Activated effector memory CD4-positive, alpha-beta T cell treated with anti-CD3 and anti-CD28 coated beads, Interleukin-2, amount 50 U/mL, for 16 hours (primary cell): ENCODE data around the gene ARL15.

Experiments
- DNase-seq: peaks from one replicate; pipeline ENCODE4 v3.0.0-alpha.2; 2020

The ARL15 gene

DNA sequence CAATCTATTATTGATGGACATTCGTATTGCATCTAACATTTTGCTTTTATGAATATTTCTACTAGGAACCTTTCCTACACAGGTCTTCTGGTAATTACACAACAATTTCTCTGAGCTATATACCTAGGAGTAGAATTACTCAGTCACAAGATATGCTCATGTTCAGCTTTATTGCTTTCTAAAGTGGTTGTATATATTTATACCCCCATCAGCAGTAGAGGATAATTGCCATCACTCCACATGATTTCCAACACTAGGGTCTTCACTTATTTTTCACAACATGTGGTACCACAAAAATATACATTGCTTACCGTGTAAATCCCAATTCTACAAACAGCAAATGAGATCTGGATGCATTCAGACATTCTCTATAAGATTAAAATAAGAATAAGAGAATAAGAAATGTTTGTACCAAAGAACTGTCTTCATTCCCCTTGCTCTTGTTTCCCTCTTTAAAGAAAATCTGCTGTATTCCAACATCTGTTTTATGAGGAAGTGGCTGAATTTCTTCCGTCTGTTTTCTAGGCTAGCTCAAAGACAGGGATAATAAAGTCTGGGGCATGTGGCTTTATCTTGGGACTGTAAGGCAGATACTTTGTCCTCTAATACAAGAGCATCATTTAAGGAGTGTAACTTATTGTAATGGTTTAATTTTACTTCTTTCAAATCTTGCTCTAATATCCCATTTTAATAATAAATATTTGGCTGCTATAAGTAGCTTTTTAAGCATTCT lies 28.2 kb downstream of the ARL15 start:
- no peak for DNase-seq

DNA sequence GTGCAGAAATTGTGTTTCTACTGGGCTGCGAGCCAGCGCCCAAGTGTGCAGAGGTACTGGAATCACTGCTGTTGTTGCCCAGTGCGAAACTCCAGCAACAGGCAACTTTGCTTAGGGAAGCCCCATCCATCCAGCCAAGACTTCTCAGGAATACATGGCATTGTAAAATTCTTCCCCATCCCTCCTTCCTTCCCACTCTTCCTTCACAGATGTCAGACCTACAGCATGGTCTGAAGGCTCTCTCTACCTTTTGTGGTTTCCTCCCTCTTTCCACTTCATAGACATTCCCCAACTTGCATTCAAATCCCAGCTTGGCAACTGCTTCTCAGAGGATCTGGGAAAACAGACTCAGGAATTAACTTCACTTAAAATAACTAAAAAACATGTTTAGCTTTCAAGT lies 30.4 kb downstream of the ARL15 start:
- no peak for DNase-seq

DNA sequence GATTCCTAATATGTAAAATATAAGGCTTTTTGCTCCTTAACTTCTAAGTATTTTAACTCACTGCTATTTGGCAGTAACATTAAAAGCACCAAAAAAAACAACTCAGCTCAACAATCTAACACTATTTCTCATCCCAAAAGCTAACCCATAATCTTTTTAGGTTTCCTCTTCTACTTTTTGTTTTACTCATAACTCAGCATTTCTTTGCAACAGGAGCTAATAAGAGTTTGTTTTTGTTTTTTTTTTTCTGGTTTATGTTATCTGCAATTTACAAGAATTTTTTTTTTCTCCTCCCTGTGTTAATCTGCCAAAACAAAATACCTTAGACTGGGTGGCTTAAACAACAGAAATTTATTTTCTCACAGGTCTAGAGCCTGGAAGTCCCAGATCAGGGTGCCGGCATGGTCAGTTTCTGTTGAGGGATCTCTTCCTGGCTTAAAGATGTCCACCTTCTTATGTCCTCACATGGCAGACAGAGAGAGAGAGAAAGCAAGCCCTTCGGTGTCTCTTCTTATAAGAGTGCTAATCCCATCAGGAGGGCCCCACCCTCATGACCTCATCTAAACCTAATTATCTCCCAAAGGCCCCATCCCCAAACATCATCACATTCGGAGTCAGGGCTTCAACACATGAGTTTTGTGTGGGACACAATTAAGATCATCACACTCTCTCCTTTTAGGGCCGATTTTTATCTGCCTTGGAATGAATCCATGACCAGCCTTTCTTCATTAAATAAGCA lies 31.2 kb downstream of the ARL15 start:
- no peak for DNase-seq

DNA sequence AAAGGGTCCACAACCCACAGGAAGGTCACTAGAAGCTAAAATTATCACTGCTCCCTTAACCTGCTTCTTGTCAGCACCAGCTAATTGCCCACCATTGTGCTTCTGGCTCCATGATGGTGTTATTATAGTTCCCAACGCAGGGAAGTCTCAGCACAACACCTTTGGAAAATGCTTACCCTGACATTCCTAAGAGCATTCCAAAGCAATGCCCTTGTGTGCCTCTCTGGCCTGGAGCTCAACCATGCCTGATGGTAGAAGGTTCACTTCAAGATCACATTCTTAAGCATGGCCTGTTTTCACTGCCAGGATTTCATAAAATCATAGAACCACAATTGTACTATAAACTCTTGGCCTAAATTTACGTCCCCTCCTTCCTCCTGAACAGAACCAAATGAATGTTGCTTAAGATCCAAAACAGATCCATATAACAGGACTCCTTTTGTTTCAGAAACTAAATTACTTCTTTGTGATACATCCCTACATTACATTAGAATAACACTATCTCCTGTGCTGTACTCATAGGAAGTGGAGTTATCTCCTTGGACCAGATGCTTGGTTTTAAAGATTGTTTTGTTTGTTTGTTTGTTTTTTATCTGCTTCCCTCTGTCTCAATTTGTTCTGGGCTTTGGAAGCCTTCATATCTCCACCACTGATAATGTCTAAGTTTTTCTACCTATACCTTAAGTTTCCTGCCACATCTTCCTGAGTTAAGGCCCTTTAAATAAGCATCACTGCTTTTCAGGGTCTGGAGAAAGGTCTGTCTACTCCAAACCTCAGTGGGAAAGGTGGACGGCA lies 32.1 kb downstream of the ARL15 start:
- DNase-seq: no peak

DNA sequence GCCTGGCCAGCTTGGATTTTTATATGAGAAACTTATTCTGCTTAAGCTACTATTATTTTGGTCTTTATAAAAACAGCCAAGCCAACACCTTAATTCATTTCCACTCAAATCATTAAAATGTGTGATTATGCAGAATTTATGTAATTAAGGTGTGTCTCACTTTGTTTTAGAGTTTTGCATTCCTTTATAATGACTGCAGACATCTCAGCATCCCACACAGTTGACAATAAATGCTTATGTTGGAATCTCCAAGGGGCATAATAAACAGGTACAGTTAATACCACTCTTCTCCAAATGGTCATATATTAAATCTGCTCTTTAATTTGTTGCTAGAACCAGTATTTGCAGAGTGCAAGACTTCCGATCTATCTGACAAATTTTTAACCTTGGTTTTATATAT lies 34.3 kb downstream of the ARL15 start:
- DNase-seq: no peak

DNA sequence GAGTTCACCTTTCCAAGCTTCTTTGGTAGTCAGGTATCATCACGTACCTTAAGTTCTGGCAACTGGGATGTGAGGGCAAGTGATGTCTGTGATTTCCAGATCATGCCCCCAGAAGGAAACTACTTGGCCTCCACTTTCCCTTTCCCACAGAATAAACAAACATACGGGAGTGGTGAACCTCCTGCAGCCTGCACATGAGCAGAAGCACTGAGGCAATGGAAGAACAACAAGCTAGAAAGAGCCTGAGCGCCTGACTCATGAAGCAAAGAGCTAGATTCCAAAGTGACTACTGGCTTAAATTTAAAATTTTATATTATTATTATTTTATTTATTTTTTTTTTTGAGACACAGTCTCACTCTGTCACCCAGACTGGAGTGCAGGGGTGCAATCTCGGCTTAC lies 35.0 kb downstream of the ARL15 start:
- DNase-seq: no peak

DNA sequence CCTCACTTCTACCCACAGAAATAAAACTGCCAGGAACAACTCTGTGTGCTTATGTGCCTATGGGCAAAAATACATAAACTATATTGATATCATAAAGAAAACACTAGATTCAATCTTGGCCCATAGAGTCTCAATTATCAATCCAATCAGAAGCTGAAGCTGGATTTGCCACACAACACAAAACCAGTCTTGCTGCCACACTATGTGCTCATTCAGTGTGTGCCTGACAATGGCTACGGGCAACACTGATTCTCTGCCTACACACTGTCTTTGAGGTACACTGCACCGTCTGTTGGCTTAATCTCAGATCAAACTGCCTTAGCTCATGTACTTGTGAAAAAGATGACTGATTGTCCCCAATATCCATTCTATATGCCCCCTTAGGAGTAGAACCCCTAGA lies 35.4 kb downstream of the ARL15 start:
- DNase-seq: no peak

DNA sequence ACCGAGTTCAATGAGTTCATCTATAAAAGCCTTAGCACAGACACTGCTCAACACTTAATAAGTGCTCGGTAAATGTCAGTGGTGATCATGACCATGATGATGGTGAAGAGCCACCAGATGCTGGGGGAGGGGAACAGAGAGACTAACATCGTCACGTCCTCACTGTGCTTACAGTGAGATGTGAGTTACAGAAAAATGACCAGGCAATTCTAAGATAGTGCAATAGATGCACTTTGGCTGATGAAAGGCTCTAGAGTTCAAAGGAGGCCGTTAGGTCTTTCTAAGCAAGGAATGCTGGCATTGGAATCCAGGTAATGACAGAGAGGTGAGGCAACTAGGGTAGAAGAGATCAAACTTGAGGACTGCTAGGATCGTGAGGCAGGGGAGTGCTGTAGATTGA lies 36.7 kb downstream of the ARL15 start:
- no peak for DNase-seq

DNA sequence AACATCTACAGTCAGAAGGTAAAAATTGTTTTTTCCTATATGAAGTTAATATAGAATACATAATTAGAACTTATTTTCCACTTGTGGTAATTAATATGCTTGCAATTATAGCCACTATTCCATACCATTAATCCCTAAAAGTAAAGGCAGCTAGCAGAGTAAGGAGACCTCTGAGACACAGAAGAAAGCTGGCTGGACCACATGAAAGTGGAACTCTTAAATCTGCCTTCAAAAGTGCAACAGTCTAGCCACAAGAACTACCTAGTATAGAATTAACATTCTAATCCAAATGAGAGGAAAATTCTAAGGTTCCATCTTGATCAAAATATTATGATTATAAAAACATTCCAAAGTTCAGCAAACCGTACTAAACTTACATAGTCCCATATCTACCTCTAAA lies 37.6 kb downstream of the ARL15 start:
- no peak for DNase-seq

DNA sequence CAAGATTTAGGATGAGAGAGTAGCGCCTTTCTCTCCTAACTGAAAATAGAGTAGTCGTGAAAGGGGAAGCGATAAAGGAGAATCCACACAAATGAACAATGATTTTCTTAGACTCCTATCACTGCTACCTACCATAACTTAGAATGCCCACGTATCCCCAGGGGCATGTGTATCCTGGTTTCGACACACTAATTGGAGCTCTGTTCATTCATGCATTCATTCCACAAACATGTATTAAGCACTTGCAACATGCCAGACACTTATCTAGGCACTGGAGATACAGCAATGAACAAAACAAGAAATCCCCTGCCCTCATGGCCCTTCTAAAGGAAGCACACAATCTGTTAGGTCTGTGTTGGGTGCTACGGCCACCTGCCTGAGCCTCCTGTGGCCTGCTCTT lies 40.0 kb downstream of the ARL15 start:
- DNase-seq: no peak

DNA sequence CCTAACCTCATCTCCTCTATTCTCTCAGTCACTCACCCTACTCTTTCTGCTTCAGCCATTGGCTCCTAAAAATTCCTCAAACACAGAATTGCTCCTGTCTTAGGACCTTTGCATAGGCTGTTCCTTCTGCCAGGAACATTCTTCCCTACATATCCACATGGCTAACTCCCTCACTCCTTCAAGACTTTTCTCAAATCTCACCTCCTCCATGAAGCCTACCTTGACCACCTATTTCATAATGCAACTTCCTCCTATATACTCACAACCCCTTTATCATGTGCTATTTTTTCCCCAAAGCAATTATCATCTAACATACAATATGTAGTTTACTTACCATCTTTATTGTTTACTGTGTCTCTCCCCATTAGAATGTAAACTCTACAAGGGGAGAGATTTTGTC lies 45.8 kb downstream of the ARL15 start:
- no peak for DNase-seq

DNA sequence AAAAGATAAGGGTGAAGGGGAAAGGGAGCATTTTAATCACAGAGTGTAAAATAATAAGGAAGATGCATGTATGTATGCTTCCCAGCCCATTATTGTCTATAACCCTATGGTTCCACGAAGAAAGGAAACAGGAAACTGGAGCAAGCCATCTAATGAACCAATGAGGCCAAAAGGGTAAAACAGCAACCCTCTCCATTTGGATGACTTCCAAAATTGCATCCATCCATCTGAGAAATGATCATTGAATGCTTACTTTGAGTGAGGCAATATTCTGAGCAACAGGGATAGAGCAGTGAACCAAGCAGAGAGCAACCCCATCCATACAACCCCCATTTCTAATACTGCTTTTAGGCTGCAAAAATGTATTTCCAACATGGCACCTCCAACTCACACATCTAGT lies 46.9 kb downstream of the ARL15 start:
- no peak for DNase-seq

DNA sequence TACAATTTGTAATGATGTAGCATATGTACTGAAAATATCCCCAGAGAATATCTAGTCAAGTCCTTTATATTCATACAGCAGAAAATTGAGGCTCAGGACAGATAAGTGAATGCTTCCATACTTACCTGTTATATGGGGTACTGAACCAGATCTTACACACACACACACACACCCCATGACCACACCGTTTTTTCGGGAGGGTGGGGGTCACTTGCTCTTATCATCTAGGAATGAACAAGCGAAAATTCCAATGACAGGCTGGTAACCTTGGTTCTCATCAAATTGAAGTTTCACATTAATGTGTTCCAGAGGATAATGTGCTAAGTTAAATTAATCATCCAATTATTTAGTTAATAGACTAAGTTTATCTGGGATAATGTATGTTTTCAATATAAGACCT lies 48.8 kb downstream of the ARL15 start:
- DNase-seq: no peak

DNA sequence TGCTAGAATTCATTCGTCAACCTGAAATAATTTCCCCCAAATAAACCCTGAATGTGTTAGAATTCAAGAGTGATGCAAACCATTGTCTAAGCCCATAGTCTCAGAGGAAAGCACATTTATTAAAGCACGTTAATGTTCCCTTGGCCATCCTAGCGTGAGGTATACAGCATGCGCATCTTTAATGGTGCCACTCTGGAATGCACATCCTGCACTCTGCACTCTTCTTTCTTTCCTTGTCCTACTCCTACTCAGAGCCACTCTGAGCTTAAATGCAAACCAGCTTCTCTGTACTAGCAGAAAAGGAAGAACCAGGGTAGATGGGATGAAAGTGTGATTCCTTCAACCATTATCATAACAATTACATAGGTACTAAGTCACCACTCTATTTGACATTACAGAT lies 50.4 kb downstream of the ARL15 start:
- DNase-seq: no peak

DNA sequence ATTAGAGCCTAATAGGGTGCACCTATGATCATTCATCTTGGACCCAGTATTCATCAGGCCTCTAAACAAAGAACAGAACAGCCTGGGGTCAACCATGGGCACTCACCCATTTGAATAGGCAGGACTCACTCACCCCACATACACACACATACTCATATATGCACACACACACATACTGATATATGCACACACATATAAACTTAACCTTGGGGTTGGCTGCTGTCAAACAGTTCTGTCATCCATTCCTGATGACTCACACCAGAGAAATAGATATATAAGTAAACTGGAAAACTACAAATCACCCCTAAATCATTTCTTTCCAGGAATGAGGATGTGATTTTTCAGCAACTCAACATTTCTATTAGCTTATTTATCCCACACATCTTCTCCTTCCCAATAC lies 51.3 kb downstream of the ARL15 start:
- DNase-seq: no peak

DNA sequence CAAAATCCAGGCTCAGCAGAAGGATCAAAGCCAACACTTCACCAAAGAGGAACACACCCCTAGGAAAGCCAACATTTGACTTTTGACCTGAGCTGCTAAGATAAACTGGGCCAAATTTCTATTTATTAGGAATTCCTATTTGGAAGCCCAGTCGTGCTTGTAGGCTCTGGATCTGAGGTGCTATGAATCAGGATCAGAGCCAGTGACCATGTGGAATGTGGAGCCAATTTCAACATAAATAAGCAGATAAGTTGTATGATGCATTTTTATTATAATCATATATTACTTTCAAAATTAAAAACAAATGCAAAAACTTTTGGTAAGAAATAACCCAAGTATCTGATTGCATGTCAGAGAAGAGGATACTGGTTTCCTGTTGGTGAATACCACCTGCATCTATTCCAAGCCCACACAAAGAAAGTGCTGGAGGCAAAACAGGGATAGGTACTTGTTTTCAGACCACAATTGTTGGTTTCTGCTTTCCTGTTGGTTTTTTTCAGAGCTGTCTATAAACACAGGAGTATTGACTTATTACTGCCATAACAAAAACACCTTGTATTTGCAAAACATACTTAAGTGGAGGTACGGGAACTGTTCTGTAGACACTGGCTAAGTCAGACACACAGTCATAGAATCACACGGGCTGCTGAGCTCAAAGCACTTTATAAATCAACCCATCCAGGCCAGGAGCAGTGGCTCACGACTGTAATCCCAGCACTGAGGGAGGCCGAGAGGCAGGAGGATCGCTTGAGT lies 52.8 kb downstream of the ARL15 start:
- no peak for DNase-seq

DNA sequence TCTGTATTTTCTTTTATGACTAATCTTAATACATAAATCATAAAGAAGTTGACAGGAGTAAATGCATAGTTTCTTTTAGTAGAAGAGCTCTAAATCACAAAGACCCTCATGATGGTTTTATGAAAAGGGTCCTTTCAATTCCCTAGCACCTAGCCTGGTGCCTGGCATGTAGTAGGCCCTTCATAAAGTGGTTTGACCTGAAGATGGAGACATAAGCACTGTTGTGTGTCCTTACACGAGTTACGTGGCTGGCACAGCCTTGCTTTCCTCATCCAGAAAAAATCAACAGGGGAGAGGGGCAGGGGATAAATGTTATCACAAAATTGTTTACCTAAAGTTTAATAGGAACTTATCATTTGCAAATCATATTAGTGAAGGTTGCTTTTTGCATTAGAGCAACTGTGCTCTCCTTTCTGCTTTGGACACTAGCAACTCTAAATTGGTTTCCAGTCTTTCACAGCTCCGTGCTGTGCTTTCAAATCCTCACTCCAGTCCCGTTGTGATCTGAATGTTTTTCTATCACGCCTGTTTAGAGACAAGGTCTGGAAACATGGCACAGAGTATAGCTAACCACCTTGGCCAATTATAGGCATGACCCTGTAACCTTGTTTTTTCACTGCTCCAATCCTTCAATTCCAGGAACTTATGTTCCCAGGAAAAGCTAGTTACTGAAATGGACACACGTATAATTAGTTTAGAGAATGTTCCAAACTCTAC lies 55.7 kb downstream of the ARL15 start:
- no peak for DNase-seq

DNA sequence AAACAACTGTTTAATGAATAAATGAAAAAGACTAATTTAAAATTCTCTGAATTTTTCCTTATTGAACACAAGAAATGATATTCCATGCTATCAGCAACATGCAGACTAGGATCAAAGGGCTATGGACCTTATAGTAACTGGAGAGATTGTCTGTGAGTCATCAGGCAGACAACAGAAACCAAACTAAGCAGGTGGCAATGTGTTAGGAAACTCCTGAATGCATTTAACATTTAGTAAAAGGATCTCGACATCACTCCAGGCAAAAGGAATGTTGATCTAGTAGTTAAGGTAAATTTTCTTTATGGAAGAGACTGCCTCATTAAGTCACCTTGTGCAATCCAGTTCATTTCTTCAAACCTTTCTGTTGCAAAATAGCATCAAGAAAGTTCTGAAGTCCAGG lies 58.4 kb downstream of the ARL15 start:
- no peak for DNase-seq

DNA sequence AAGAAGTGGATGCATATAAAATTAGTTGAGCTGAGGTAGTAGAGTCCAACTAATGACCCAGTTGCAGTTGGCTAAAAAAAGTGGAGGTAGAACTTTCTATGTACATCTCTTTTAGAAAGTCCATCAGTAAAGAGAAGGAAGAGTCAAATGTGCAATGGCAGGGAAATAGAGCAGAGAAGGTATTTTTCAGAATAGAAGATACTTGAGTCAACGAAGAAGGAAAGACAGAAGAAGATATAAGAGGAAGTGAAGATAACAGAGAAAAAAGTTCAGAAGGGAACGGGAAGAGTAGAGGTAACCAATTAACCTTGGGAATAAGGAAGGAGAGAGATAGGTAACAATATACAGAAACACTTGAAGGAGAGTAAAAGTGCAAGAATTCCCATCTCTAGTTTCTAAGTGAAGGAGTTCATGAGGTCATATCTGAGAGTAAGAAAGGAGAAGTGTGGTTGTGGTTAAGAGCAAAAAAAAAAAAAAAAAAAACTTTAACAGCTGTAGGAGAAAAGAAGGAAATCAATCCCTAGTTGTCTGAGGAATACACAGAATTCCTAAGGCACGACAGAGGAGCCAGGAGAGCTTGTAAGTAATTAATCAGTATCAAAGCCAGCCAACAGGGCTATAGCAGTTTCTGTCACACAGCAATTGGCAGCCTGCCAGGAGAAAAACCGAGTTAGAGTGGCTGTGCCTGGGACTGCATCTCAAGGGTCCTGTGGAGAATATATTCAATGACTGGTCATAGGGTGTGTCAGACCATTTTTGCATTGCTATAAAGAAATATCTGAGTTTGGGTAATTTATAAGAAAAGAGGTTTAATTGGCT lies 61.0 kb downstream of the ARL15 start:
- DNase-seq: peak; percentile 67

DNA sequence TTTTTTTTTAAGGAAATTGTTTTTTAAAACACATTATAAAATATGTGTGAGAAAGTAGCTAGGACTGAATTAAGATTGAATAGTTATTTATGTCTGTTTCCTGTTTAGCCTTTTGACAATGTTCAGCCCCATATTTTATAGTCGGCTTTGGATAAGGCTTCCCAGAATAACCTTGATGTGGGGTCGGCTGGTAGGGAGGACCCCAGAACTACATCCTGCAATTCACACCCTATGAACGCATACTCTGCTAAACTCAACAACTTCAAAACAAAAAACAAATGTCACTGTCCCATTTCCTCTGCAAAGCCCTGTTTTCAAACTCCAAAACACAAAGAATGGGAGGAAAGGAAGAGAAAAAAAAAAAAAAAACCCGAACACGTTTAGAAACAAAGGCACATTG lies 63.1 kb downstream of the ARL15 start:
- no peak for DNase-seq

DNA sequence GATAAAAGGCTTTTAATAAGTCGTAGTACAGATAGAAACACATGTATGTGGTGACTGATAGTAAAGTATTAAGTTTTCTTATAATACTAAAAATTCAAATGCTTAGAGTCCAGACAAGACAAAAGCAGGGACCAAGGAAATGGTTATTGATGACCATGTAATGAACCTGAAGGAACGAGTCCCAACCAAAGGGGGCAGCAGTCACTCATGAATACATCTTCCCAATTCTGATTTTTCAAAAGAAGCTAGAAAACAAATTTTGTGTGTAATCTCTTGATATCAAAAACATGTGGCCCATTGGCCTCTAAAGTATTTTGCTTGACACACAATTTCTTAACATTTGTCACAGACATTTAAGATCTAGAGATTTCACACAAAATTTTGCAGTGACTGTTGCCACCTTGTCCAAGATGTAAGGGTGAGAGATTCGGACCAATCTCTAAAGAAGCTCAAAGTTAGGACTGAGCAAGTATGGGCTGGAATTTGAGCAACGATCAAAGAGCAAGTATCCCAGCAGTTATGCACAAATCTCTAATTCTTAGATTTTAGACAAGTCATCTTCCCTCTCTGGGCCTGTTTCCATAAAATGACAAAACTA lies 66.8 kb downstream of the ARL15 start:
- DNase-seq: no peak
